Suprapubic skin (tissue), 4 donors: Measurements from ENCODE around the gene CDC42EP2. TPM values are rescaled to one million over a fixed set of nuclear protein-coding genes. Genes with fewer than 3 reads are reported as not detected.

Experiments used
- DNase-seq, 2 donors: peaks; one replicate each; pipeline ENCODE4 v3.0.0-alpha.2; 2019; ENCODE audit warnings: low spot score in 2 of 2
- H3K27ac ChIP-seq: fragments of 200-600 bp; sonication (generic); one replicate; pipeline ENCODE4 v1.5.1; 2019
- H3K27me3 ChIP-seq: fragments of 200-600 bp; sonication (generic); one replicate; pipeline ENCODE4 v1.5.1; 2019
- H3K36me3 ChIP-seq: fragments of 200-600 bp; sonication (generic); one replicate; pipeline ENCODE4 v1.5.1; 2019
- H3K4me1 ChIP-seq: fragments of 200-600 bp; sonication (generic); one replicate; pipeline ENCODE4 v1.5.1; 2019
- H3K4me3 ChIP-seq: fragments of 200-600 bp; sonication (generic); one replicate; pipeline ENCODE4 v1.5.1; 2019; ENCODE audit warnings: mild to moderate bottlenecking
- H3K9me3 ChIP-seq: fragments of 200-600 bp; sonication (generic); one replicate; pipeline ENCODE4 v1.5.1; 2019
- CTCF ChIP-seq, 2 donors: fragments of 200-600 bp in 1 of 2; fragments of 450-650 bp in 1 of 2; sonication (generic) in 1 of 2; IDR thresholded peaks; one replicate each; pipeline ENCODE4 v1.5.1; 2016 to 2019; ENCODE audit warnings: antibody characterized with exemption in 2 of 2, mild to moderate bottlenecking in 1 of 2, moderate library complexity in 1 of 2
- EP300 ChIP-seq: sonication (generic); formaldehyde crosslinking; IDR thresholded peaks from one replicate; pipeline ENCODE4 v1.6.1; 2017; ENCODE audit warnings: antibody characterized with exemption
- POLR2A ChIP-seq, 2 donors: fragments of 450-650 bp; IDR thresholded peaks; one replicate each; pipeline ENCODE4 v1.6.1; 2017; ENCODE audit warnings: antibody characterized with exemption in 2 of 2, mild to moderate bottlenecking in 2 of 2, moderate library complexity in 2 of 2
- POLR2AphosphoS5 ChIP-seq, 3 donors: sonication (generic); formaldehyde crosslinking; IDR thresholded peaks; one replicate each; pipeline ENCODE4 v1.6.1; 2017; ENCODE audit warnings: antibody characterized with exemption in 3 of 3
- WGBS: methylation state at CpG from one replicate; pipeline ENCODE4 v1.1.5; 2018; 5-methylcytosine and 5-hydroxymethylcytosine counted together
- total RNA-seq, 4 donors: library from RNA; depleted of rRNA; stranded (reverse); fragments of >200 nt; gene quantifications; one replicate each; pipeline ENCODE4 v1.1.0, GENCODE V29; 2016

The CDC42EP2 gene, protein sequence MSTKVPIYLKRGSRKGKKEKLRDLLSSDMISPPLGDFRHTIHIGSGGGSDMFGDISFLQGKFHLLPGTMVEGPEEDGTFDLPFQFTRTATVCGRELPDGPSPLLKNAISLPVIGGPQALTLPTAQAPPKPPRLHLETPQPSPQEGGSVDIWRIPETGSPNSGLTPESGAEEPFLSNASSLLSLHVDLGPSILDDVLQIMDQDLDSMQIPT
- total RNA-seq, result 1 to 10 TPM; 1.9 to 8.3 (median 5.7) TPM

DNA sequence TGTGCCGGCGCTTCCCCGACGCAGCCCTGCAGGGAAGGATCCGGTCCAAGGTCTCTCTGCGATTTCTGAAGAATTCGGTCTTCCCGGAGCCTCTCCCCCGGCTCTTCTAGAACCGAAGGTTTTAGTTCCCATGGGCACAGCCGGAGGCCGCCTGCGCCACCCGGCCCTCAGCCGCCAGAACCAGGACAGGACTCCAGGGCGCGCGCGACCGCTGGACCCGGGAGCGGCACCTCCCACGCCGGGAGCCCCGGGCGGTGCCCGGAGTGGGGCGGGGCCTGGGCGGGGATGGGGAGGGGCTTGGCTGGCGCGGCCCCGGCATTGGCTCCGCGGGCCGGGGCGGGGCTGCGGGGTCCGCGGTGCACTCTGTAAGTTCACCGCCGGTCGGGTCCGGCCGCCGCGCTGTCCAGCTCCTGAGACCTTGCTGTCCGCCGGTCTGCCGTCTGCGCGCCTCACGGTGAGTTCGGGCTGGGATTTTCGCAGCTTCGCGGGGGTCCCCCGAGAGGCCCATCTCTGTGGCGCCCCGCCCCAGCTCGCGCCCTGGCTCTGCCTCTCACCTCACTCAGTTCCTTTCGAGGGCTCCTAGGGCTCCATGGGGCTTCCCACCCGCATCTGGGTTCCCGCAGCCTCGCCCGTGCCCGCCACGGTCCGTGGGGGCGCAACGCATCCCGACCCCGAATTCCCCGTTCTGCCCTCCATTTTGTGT is at the start of gene CDC42EP2:
TSS of gene CDC42EP2 (plus strand) at position 366 of the 703 bp plus-strand sequence. CDS start 6,033 bp downstream, outside the sequence.
- Histone ChIP-seq H3K27ac (peak within 1 kb of the TSS; percentile 87), H3K9me3 (no peaks in the 10 kb centered on the region), H3K27me3 (no peaks in the 10 kb centered on the region), H3K4me3 (peak within 1 kb of the TSS; percentile 78), H3K4me1 (peaks cover 62% of the 10 kb centered on the region), H3K36me3 (no peaks in the 10 kb centered on the region)
- TF ChIP-seq POLR2AphosphoS5 (IDR thresholded peaks at IDR 0.05) (no peak), EP300 (no peak), POLR2A (IDR thresholded peaks at IDR 0.05) (peak in 1 of 2 donors; percentile 62), CTCF (IDR thresholded peaks at IDR 0.05) (no peak)
- DNase-seq, result peak; percentile 91
- 0% methylated on average over 12 of the region's 74 CpGs for WGBS

GRCh38 chr11:65266210-65266609 is 48.5 kb upstream of the CDC42EP2 start:
- WGBS, result 97% methylated on average over 2 of the region's 2 CpGs
- H3K4me1 ChIP-seq, result peaks cover 18% of the 10 kb centered on the region

DNA sequence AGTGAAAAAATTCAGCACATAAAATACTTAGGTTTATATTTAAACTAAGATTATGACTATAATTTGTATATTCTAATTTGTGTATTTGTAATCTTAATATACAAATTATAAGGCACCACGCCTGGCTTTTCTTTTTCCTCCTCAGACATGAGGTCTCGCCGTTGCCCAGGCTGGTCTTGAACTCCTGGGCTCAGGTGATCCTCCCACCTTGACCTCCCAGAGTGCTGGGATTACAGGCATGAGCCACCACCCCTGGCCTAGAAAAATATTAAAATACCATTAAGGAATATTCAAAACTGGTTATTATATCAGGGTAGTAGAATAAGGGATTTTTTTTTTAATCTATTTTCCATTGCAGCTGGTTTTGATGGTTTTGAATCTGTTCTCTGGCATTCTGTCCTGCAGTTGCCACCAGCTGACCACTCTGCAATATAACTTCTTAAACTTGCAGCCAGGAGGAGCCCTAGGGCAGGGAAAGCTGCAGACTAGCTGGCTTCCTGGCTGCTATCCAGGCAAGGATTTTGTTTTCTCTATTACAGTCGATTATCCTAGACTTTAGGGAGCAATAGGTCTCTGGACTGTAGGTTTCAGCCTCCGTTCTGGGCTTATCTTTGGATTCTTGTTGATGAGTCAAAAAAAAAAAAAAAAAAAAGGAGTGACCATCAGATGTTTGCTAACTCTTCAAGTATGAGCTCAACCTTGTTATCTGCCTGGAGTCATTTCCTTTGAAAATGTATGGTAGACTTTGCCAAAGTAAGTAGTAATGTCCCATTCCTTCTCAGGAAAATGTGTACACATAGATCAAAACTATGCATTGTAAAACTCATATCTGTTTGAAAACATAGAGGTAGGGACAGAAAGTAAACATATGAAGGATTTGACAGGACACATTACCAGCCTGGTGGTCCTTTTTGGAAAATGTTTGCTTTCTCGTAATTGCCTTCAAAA is 39.7 kb upstream of the CDC42EP2 start:
- no peaks in the 10 kb centered on the region for H3K9me3 ChIP-seq
- WGBS, result 56% methylated on average over 6 of the region's 6 CpGs
- TF ChIP-seq POLR2A (IDR thresholded peaks at IDR 0.05), result no peak
- peak in 2 of 3 donors; percentile 75 to 80 for TF ChIP-seq POLR2AphosphoS5 (IDR thresholded peaks at IDR 0.05)
- peak; percentile 63 to 89 for TF ChIP-seq CTCF (IDR thresholded peaks at IDR 0.05)
- TF ChIP-seq EP300, result no peak
- H3K27me3 ChIP-seq, result no peaks in the 10 kb centered on the region
- peak in 1 of 2 donors; percentile 79 for DNase-seq
- no peak overlapping the region for H3K27ac ChIP-seq
- H3K4me3 ChIP-seq, result no peak overlapping the region
- peaks cover 33% of the 10 kb centered on the region for H3K36me3 ChIP-seq
- H3K4me1 ChIP-seq, result peaks cover 2% of the 10 kb centered on the region

More at GRCh38 chr11:65266210-65266609, 48.5 kb upstream of the CDC42EP2 start:
- H3K36me3 ChIP-seq, result peaks cover 37% of the 10 kb centered on the region
- no peak overlapping the region for H3K27ac ChIP-seq
- DNase-seq, result no peak
- H3K9me3 ChIP-seq, result no peaks in the 10 kb centered on the region
- no peak for TF ChIP-seq CTCF (IDR thresholded peaks at IDR 0.05)
- TF ChIP-seq EP300, result no peak
- TF ChIP-seq POLR2A (IDR thresholded peaks at IDR 0.05), result no peak
- no peak for TF ChIP-seq POLR2AphosphoS5 (IDR thresholded peaks at IDR 0.05)
- H3K27me3 ChIP-seq, result no peaks in the 10 kb centered on the region
- no peak overlapping the region for H3K4me3 ChIP-seq

- no peaks in the 10 kb centered on the region for H3K27me3 ChIP-seq
- no peak overlapping the region for H3K4me3 ChIP-seq
- no peaks in the 10 kb centered on the region for H3K9me3 ChIP-seq
- no peak overlapping the region for H3K27ac ChIP-seq
- peaks cover 29% of the 10 kb centered on the region for H3K36me3 ChIP-seq
- 89% methylated on average over 4 of the region's 4 CpGs for WGBS
- H3K4me1 ChIP-seq, result peaks cover 2% of the 10 kb centered on the region
- DNase-seq, result no peak
- TF ChIP-seq CTCF (IDR thresholded peaks at IDR 0.05), result no peak
- no peak for TF ChIP-seq POLR2AphosphoS5 (IDR thresholded peaks at IDR 0.05)
- no peak for TF ChIP-seq EP300
- TF ChIP-seq POLR2A (IDR thresholded peaks at IDR 0.05), result no peak
Measured at GRCh38 chr11:65275906-65276305, 38.8 kb upstream of the CDC42EP2 start.
